Vagina (tissue), 2 donors: ENCODE data around the gene ENTPD6.

Source experiments
- POLR2A ChIP-seq, 2 donors: fragments of 450-650 bp; IDR thresholded peaks; one replicate each; pipeline ENCODE4 v1.6.1; 2017; ENCODE audit warnings: antibody characterized with exemption in 2 of 2, mild to moderate bottlenecking in 2 of 2, moderate library complexity in 2 of 2
- POLR2AphosphoS5 ChIP-seq, 2 donors: sonication (generic); formaldehyde crosslinking; IDR thresholded peaks; one replicate each; pipeline ENCODE4 v1.9.0; 2017; ENCODE audit warnings: antibody characterized with exemption in 2 of 2, mild to moderate bottlenecking in 2 of 2, low read depth in 1 of 2; ENCODE audit not compliant: insufficient read depth in 1 of 2
- TF ChIP-seq, protein P1 (sequence below), 3 experiments: fragments of 450-650 bp in 2 of 3; fragments of 200-600 bp in 1 of 3; sonication (generic) in 1 of 3; IDR thresholded peaks; one replicate each; pipeline ENCODE4 v1.5.1; 2017 to 2019; ENCODE audit warnings: antibody characterized with exemption in 3 of 3, mild to moderate bottlenecking in 2 of 3, moderate library complexity in 2 of 3

GRCh38 chr20:25226433-25227316 lies 31.2 kb downstream of the ENTPD6 start:
- TF ChIP-seq, protein P1, sequence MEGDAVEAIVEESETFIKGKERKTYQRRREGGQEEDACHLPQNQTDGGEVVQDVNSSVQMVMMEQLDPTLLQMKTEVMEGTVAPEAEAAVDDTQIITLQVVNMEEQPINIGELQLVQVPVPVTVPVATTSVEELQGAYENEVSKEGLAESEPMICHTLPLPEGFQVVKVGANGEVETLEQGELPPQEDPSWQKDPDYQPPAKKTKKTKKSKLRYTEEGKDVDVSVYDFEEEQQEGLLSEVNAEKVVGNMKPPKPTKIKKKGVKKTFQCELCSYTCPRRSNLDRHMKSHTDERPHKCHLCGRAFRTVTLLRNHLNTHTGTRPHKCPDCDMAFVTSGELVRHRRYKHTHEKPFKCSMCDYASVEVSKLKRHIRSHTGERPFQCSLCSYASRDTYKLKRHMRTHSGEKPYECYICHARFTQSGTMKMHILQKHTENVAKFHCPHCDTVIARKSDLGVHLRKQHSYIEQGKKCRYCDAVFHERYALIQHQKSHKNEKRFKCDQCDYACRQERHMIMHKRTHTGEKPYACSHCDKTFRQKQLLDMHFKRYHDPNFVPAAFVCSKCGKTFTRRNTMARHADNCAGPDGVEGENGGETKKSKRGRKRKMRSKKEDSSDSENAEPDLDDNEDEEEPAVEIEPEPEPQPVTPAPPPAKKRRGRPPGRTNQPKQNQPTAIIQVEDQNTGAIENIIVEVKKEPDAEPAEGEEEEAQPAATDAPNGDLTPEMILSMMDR (IDR thresholded peaks at IDR 0.05) = no peak
- TF ChIP-seq POLR2AphosphoS5 (IDR thresholded peaks at IDR 0.05; ENCODE audit: insufficient read depth in 1 of 2, low read depth in 1 of 2) (peak in 1 of 2 donors; percentile 22), POLR2A (IDR thresholded peaks at IDR 0.05) (no peak)
